HG03135 (cell line): ENCODE data around the gene MAD2L2.
"Not testable (repeated sequence)": the region's sequence is repeated elsewhere in the genome, so short reads cannot be mapped to it uniquely, and the experiment has no call there.

Experiments
- ATAC-seq: cut with Tn5 transposase; IDR thresholded peaks from one replicate; pipeline ENCODE4 v1.9.1; 2021; ENCODE audit warnings: mild to moderate bottlenecking, moderate library complexity; ENCODE audit not compliant: unreplicated experiment

MAD2L2 gene

GRCh38 chr1:11654137-11654938, 26.6 kb downstream of the MAD2L2 start, which contains the start of the genes FBXO2 and FBXO44:
TSS of gene FBXO2 (minus strand) at chr1:11654429. CDS start at chr1:11654340, 89 bp downstream.
TSS of gene FBXO44 (plus strand) at chr1:11654877. CDS start at chr1:11655836, 959 bp downstream.
- ATAC-seq: peak; percentile 56

- no peak for ATAC-seq
Observed at GRCh38 chr1:11653861-11654136, 27.1 kb downstream of the MAD2L2 start.

- ATAC-seq: no peak
Observed at GRCh38 chr1:11653101-11653860, 27.7 kb downstream of the MAD2L2 start.

GRCh38 chr1:11652203-11652780, 28.7 kb downstream of the MAD2L2 start:
- ATAC-seq: no peak

GRCh38 chr1:11651017-11651416, 29.9 kb downstream of the MAD2L2 start:
- no peak for ATAC-seq

GRCh38 chr1:11650331-11650991, 30.5 kb downstream of the MAD2L2 start:
- ATAC-seq: no peak

- ATAC-seq: no peak
Observed at GRCh38 chr1:11649624-11650330, 31.2 kb downstream of the MAD2L2 start.

GRCh38 chr1:11649237-11649623, 31.7 kb downstream of the MAD2L2 start:
- no peak for ATAC-seq

- no peak for ATAC-seq
Observed at GRCh38 chr1:11648732-11649158, 32.2 kb downstream of the MAD2L2 start.

- ATAC-seq: no peak
Observed at GRCh38 chr1:11648039-11648438, 32.9 kb downstream of the MAD2L2 start.

- ATAC-seq: no peak
Observed at GRCh38 chr1:11647333-11647732, 33.6 kb downstream of the MAD2L2 start.

- no peak for ATAC-seq
Observed at GRCh38 chr1:11646317-11646716, 34.6 kb downstream of the MAD2L2 start.

- no peak for ATAC-seq
Observed at GRCh38 chr1:11645670-11646265, 35.2 kb downstream of the MAD2L2 start.

GRCh38 chr1:11645270-11645669, 35.7 kb downstream of the MAD2L2 start:
- ATAC-seq: no peak

GRCh38 chr1:11643782-11644181, 37.2 kb downstream of the MAD2L2 start:
- no peak for ATAC-seq

GRCh38 chr1:11642418-11643017, 38.4 kb downstream of the MAD2L2 start:
- ATAC-seq: not testable (repeated sequence)

GRCh38 chr1:11641776-11642305, 39.1 kb downstream of the MAD2L2 start:
- no peak for ATAC-seq

GRCh38 chr1:11640944-11641343, 40.0 kb downstream of the MAD2L2 start:
- no peak for ATAC-seq

- ATAC-seq: no peak
Observed at GRCh38 chr1:11640101-11640500, 40.8 kb downstream of the MAD2L2 start.

GRCh38 chr1:11639372-11639771, 41.6 kb downstream of the MAD2L2 start:
- no peak for ATAC-seq
